ENCODE data around the gene ORAI3. TPM values are rescaled to one million over a fixed set of nuclear protein-coding genes. Genes with fewer than 3 reads are reported as not detected.

ORAI3 gene
- total and polyA plus RNA-seq, 2 donors (not counting 1 experiment from before 2014, with no cell fraction given) = 41.1 to 74.1 TPM

DNA sequence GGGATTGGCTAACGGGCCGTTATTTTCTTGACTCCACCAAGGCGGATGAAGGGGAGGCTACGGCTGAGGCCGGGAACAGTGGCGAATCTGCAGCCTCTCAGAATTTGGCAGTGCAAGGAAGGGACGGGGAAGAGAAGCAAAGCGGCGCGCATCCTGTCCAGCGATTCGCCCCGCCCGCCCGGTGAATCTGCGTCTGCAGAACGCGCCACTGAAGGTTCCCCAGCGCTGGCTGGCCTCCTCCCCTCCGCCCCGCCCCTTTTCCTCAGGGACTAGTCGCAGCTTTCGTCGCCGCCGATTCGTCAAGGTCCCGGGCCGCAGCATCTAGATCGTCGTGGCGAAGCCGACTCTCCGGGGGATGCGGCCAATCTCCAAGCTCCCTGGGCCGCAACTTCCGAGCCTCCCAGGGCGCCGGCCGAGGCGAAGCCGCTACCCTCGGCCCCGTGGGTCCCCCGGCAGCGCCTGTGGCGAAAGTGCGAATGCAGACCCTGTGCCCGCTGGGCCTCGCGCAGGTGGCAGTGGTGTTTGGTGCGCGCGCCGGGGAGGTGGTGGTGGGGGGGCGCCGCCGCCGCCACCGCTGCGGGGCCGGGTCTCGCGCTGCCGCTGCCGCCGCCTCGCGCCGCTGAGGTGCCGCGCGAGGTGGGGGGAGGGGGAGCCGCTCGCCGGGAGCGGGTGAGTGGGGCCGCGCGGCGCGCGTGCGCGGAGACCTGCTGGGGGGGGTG is 8.7 kb downstream of the ORAI3 start, which contains the start of gene SETD1A:
TSS of gene SETD1A (plus strand) at position 299 of the 719 bp plus-strand sequence. CDS start 978 bp downstream, outside the sequence.
- no peaks in the 10 kb centered on the region for H4K20me1 ChIP-seq (ENCODE audit: control insufficient read depth, extremely low read depth, insufficient read depth, low read length)
- no peaks in the 10 kb centered on the region for H3K9me3 ChIP-seq (ENCODE audit: control insufficient read depth, insufficient read depth, low read depth, low read length)
- H3K4me3 ChIP-seq (replicated peaks in 1 of 4; ENCODE audit: control extremely low read depth in 1 of 4, insufficient read depth in 1 of 4, low read depth in 3 of 4, low read length in 4 of 4) = peak within 1 kb of the TSS; percentile 79 to 94 (median 83)
- H2AFZ ChIP-seq (ENCODE audit: low read length) = peak within 1 kb of the TSS; percentile 89
- peaks cover 3% of the 10 kb centered on the region for H3K4me1 ChIP-seq (ENCODE audit: control insufficient read depth, extremely low read depth, insufficient read depth, low read length)
- H3K4me2 ChIP-seq (ENCODE audit: extremely low read depth, insufficient read depth, low read length) = peak within 1 kb of the TSS; percentile 92
- H3K27ac ChIP-seq (ENCODE audit: insufficient read depth, low read length) = peak within 1 kb of the TSS; percentile 94
- no peaks in the 10 kb centered on the region for H3K27me3 ChIP-seq (ENCODE audit: control insufficient read depth, insufficient read depth, low read length)
- TF ChIP-seq CTCF (conservative IDR thresholded peaks at IDR 0.05 in 1 of 2, IDR thresholded peaks at IDR 0.05 in 1 of 2; ENCODE audit: low read depth in 1 of 2, low read length in 2 of 2) = no peak
- no peak for TF ChIP-seq EZH2 (IDR thresholded peaks at IDR 0.05; ENCODE audit: low read length, missing control alignments)
- peak; percentile 96 to 98 for DNase-seq (ENCODE audit: low read depth in 2 of 2)
- H3K9ac ChIP-seq (ENCODE audit: insufficient read depth, low read length) = peak within 1 kb of the TSS; percentile 100
- peaks cover 12% of the 10 kb centered on the region for H3K79me2 ChIP-seq (ENCODE audit: control insufficient read depth, insufficient read depth, low read length)
- H3K36me3 ChIP-seq (ENCODE audit: control insufficient read depth, insufficient read depth, low read length) = peaks cover 23% of the 10 kb centered on the region

- Histone ChIP-seq H3K27ac (ENCODE audit: insufficient read depth, low read length) (peak overlapping the region; percentile 69), H4K20me1 (ENCODE audit: control insufficient read depth, extremely low read depth, insufficient read depth, low read length) (no peaks in the 10 kb centered on the region), H2AFZ (ENCODE audit: low read length) (no peak overlapping the region), H3K79me2 (ENCODE audit: control insufficient read depth, insufficient read depth, low read length) (peaks cover 12% of the 10 kb centered on the region), H3K36me3 (ENCODE audit: control insufficient read depth, insufficient read depth, low read length) (peaks cover 17% of the 10 kb centered on the region), H3K4me1 (ENCODE audit: control insufficient read depth, extremely low read depth, insufficient read depth, low read length) (peaks cover 3% of the 10 kb centered on the region), H3K4me2 (ENCODE audit: extremely low read depth, insufficient read depth, low read length) (peak overlapping the region; percentile 92), H3K9ac (ENCODE audit: insufficient read depth, low read length) (peak overlapping the region; percentile 100), H3K9me3 (ENCODE audit: control insufficient read depth, insufficient read depth, low read depth, low read length) (no peaks in the 10 kb centered on the region), H3K27me3 (ENCODE audit: control insufficient read depth, insufficient read depth, low read length) (no peaks in the 10 kb centered on the region), H3K4me3 (replicated peaks in 1 of 4; ENCODE audit: control extremely low read depth in 1 of 4, insufficient read depth in 1 of 4, low read depth in 3 of 4, low read length in 4 of 4) (peak overlapping the region; percentile 76 to 94 (median 80))
- TF ChIP-seq EZH2 (IDR thresholded peaks at IDR 0.05; ENCODE audit: low read length, missing control alignments) = no peak
- TF ChIP-seq CTCF (conservative IDR thresholded peaks at IDR 0.05 in 1 of 2, IDR thresholded peaks at IDR 0.05 in 1 of 2; ENCODE audit: low read depth in 1 of 2, low read length in 2 of 2) = no peak
- DNase-seq (ENCODE audit: low read depth in 2 of 2) = peak; percentile 39 to 59
Measured at GRCh38 chr16:30958175-30959079, 9.6 kb downstream of the ORAI3 start.

- no peak overlapping the region for H3K4me3 ChIP-seq (replicated peaks in 1 of 4; ENCODE audit: control extremely low read depth in 1 of 4, insufficient read depth in 1 of 4, low read depth in 3 of 4, low read length in 4 of 4)
- no peak overlapping the region for H2AFZ ChIP-seq (ENCODE audit: low read length)
- H3K27me3 ChIP-seq (ENCODE audit: control insufficient read depth, insufficient read depth, low read length) = no peaks in the 10 kb centered on the region
- TF ChIP-seq EZH2 (IDR thresholded peaks at IDR 0.05; ENCODE audit: low read length, missing control alignments) (no peak), CTCF (conservative IDR thresholded peaks at IDR 0.05 in 1 of 2, IDR thresholded peaks at IDR 0.05 in 1 of 2; ENCODE audit: low read depth in 1 of 2, low read length in 2 of 2) (no peak)
- no peaks in the 10 kb centered on the region for H3K9me3 ChIP-seq (ENCODE audit: control insufficient read depth, insufficient read depth, low read depth, low read length)
- DNase-seq (ENCODE audit: low read depth in 2 of 2) = no peak
- no peak overlapping the region for H3K9ac ChIP-seq (ENCODE audit: insufficient read depth, low read length)
- no peak overlapping the region for H3K4me2 ChIP-seq (ENCODE audit: extremely low read depth, insufficient read depth, low read length)
- no peaks in the 10 kb centered on the region for H4K20me1 ChIP-seq (ENCODE audit: control insufficient read depth, extremely low read depth, insufficient read depth, low read length)
- H3K36me3 ChIP-seq (ENCODE audit: control insufficient read depth, insufficient read depth, low read length) = peaks cover 35% of the 10 kb centered on the region
- H3K4me1 ChIP-seq (ENCODE audit: control insufficient read depth, extremely low read depth, insufficient read depth, low read length) = no peaks in the 10 kb centered on the region
- H3K79me2 ChIP-seq (ENCODE audit: control insufficient read depth, insufficient read depth, low read length) = peaks cover 12% of the 10 kb centered on the region
- no peak overlapping the region for H3K27ac ChIP-seq (ENCODE audit: insufficient read depth, low read length)
Measured at GRCh38 chr16:30961384-30961783, 12.5 kb downstream of the ORAI3 start.

Data from fibroblast of lung (primary cell).